GM18502 (cell line): Measurements from ENCODE around the gene FYCO1.
A peak's percentile ranks its signal among the peaks of the same experiment; 100 is the strongest.

Experiments
- ATAC-seq: cut with Tn5 transposase; IDR thresholded peaks from one replicate; pipeline ENCODE4 v1.9.1; 2021; ENCODE audit warnings: mild to moderate bottlenecking; ENCODE audit not compliant: unreplicated experiment, poor library complexity

FYCO1 gene

GRCh38 chr3:45947361-45947760 is 48.3 kb downstream of the FYCO1 start:
- ATAC-seq: no peak

- ATAC-seq: no peak
Measured at GRCh38 chr3:45946875-45947274, 48.7 kb downstream of the FYCO1 start.

- no peak for ATAC-seq
Measured at GRCh38 chr3:45946307-45946706, 49.3 kb downstream of the FYCO1 start.

GRCh38 chr3:45944830-45945620 is 50.6 kb downstream of the FYCO1 start:
- ATAC-seq: no peak

- ATAC-seq: no peak
Measured at GRCh38 chr3:45943207-45943846, 52.3 kb downstream of the FYCO1 start, which contains the start of gene CXCR6. Gene CXCR6 (plus strand): TSS chr3:45943464. CDS start chr3:45946482, 3,018 bp downstream.

GRCh38 chr3:45942051-45942825 is 53.4 kb downstream of the FYCO1 start:
- ATAC-seq: no peak

- no peak for ATAC-seq
Measured at GRCh38 chr3:45940781-45941365, 54.8 kb downstream of the FYCO1 start.

- no peak for ATAC-seq
Measured at GRCh38 chr3:45940004-45940780, 55.4 kb downstream of the FYCO1 start.

GRCh38 chr3:45939341-45939771 is 56.3 kb downstream of the FYCO1 start:
- ATAC-seq: no peak

GRCh38 chr3:45938864-45939263 is 56.8 kb downstream of the FYCO1 start:
- ATAC-seq: peak; percentile 32

- no peak for ATAC-seq
Measured at GRCh38 chr3:45938043-45938435, 57.6 kb downstream of the FYCO1 start.

- ATAC-seq: no peak
Measured at GRCh38 chr3:45937206-45938042, 58.2 kb downstream of the FYCO1 start.

GRCh38 chr3:45936261-45936660 is 59.4 kb downstream of the FYCO1 start:
- no peak for ATAC-seq

GRCh38 chr3:45933591-45933990 is 62.0 kb downstream of the FYCO1 start:
- no peak for ATAC-seq

- no peak for ATAC-seq
Measured at GRCh38 chr3:45932112-45932511, 63.5 kb downstream of the FYCO1 start.

- ATAC-seq: no peak
Measured at GRCh38 chr3:45931496-45931895, 64.1 kb downstream of the FYCO1 start.

- no peak for ATAC-seq
Measured at GRCh38 chr3:45929042-45929679, 66.5 kb downstream of the FYCO1 start.

- no peak for ATAC-seq
Measured at GRCh38 chr3:45927881-45928280, 67.7 kb downstream of the FYCO1 start.

GRCh38 chr3:45923755-45924154 is 71.9 kb downstream of the FYCO1 start:
- no peak for ATAC-seq
